Activated CD4-positive, alpha-beta T cell treated with anti-CD3 and anti-CD28 coated beads, Interleukin-2, amount 10 ng/mL, durations not matched to agents 7 days and 5 days (primary cell): ENCODE results near the gene NELFB. TPM values are rescaled to one million over a fixed set of nuclear protein-coding genes. Genes with fewer than 3 reads are reported as not detected.

Experiments used
- CTCF ChIA-PET: fragments of 350-600 bp; sonication (Branson Sonifier 250); formaldehyde crosslinking; loops from one replicate; lab custom pipeline; 2021; ENCODE audit warnings: antibody characterized with exemption; lab: Charles Lee
- POLR2A ChIA-PET: fragments of 350-600 bp; sonication (Branson Sonifier 250); formaldehyde crosslinking; loops from one replicate; lab custom pipeline; 2021; ENCODE audit warnings: antibody characterized with exemption; lab: Charles Lee
- DNase-seq: peaks from one replicate; pipeline ENCODE4 v3.0.0-alpha.2; 2020
- H3K27ac Mint-ChIP-seq: one replicate; pipeline ENCODE4 v1.8.0; 2021; ENCODE audit warnings: mild to moderate bottlenecking, moderate library complexity, mixed read lengths
- H3K27me3 Mint-ChIP-seq: one replicate; pipeline ENCODE4 v1.8.0; 2021; ENCODE audit warnings: mixed read lengths
- H3K36me3 Mint-ChIP-seq: one replicate; pipeline ENCODE4 v1.8.0; 2021; ENCODE audit warnings: low read depth, mixed read lengths
- H3K4me1 Mint-ChIP-seq: one replicate; pipeline ENCODE4 v1.8.0; 2021; ENCODE audit warnings: mixed read lengths
- H3K4me3 Mint-ChIP-seq: one replicate; pipeline ENCODE4 v1.8.0; 2021; ENCODE audit warnings: mild to moderate bottlenecking, moderate library complexity, mixed read lengths
- H3K9me3 Mint-ChIP-seq: one replicate; pipeline ENCODE4 v1.8.0; 2021; ENCODE audit warnings: mixed read lengths
- total RNA-seq, 2 experiments: library from RNA; stranded (reverse); gene quantifications; one replicate each; pipeline ENCODE4 v1.2.3, GENCODE V29; 2021

NELFB gene
- total RNA-seq, 2 experiments from 2014 or later: 54.1 to 66.6 TPM

- ChIA-PET POLR2A (no interaction called here), CTCF (interaction anchor here (0.7 to 6.0 kb wide), 11 partner anchors 12 to 191 kb away, joined by 3 to 65 read pairs (median 4); partner anchors contain the start of genes TPRN and TUBB4B)
- H3K36me3 Mint-ChIP-seq: no peaks in the 10 kb centered on the region
- no peaks in the 10 kb centered on the region for H3K9me3 Mint-ChIP-seq
- no peak overlapping the region for H3K4me3 Mint-ChIP-seq
- H3K27ac Mint-ChIP-seq: peak overlapping the region; percentile 25
- peaks cover 2% of the 10 kb centered on the region for H3K27me3 Mint-ChIP-seq
- DNase-seq: no peak
- H3K4me1 Mint-ChIP-seq: peaks cover 19% of the 10 kb centered on the region
These were observed 28.6 kb upstream of the NELFB start for GRCh38 chr9:137226338-137227053.

- H3K4me3 Mint-ChIP-seq: no peak within 1 kb of the TSS
- H3K27me3 Mint-ChIP-seq: peaks cover 2% of the 10 kb centered on the region
- CTCF ChIA-PET: interaction anchor here (0.6 to 6.0 kb wide), 18 partner anchors 11 to 210 kb away, joined by 3 to 65 read pairs (median 4); partner anchors contain the start of genes TPRN and TUBB4B
- H3K4me1 Mint-ChIP-seq: peaks cover 19% of the 10 kb centered on the region
- no peaks in the 10 kb centered on the region for H3K9me3 Mint-ChIP-seq
- peak; percentile 86 for DNase-seq
- H3K36me3 Mint-ChIP-seq: no peaks in the 10 kb centered on the region
- POLR2A ChIA-PET: no interaction called here
- peak within 1 kb of the TSS; percentile 25 for H3K27ac Mint-ChIP-seq
These were observed 27.9 kb upstream of the NELFB start, which contains the start of gene RNF224 for GRCh38 chr9:137227054-137227852. RNF224 (plus strand) TSS chr9:137227502; CDS start chr9:137228336, 834 bp downstream.

- ChIA-PET POLR2A (no interaction called here), CTCF (interaction anchor here (0.7 to 6.0 kb wide), 12 partner anchors 10 to 209 kb away, joined by 3 to 65 read pairs (median 4); partner anchors contain the start of gene TUBB4B)
- Mint-ChIP-seq H3K4me1 (peaks cover 16% of the 10 kb centered on the region), H3K27me3 (peaks cover 2% of the 10 kb centered on the region), H3K4me3 (no peak overlapping the region), H3K27ac (no peak overlapping the region), H3K36me3 (no peaks in the 10 kb centered on the region), H3K9me3 (no peaks in the 10 kb centered on the region)
- no peak for DNase-seq
These were observed 27.1 kb upstream of the NELFB start for GRCh38 chr9:137227853-137228505.

- Mint-ChIP-seq H3K27me3 (peaks cover 2% of the 10 kb centered on the region), H3K9me3 (no peaks in the 10 kb centered on the region)
- POLR2A ChIA-PET: no interaction called here
These were observed 26.6 kb upstream of the NELFB start for GRCh38 chr9:137228506-137228967.

GRCh38 chr9:137228968-137229896, 25.9 kb upstream of the NELFB start:
- no peak for DNase-seq
- peaks cover 2% of the 10 kb centered on the region for H3K27me3 Mint-ChIP-seq
- no peaks in the 10 kb centered on the region for H3K9me3 Mint-ChIP-seq
- H3K27ac Mint-ChIP-seq: no peak overlapping the region
- CTCF ChIA-PET: interaction anchor here (1.0 to 1.6 kb wide), 4 partner anchors 38 to 183 kb away, joined by 3 read pairs; partner anchors contain the start of genes MAN1B1 and NPDC1
- H3K4me3 Mint-ChIP-seq: no peak overlapping the region
- POLR2A ChIA-PET: no interaction called here
- H3K36me3 Mint-ChIP-seq: no peaks in the 10 kb centered on the region
- H3K4me1 Mint-ChIP-seq: peaks cover 11% of the 10 kb centered on the region

More at GRCh38 chr9:137228506-137228967, 26.6 kb upstream of the NELFB start:
- Mint-ChIP-seq H3K4me1 (peaks cover 14% of the 10 kb centered on the region), H3K36me3 (no peaks in the 10 kb centered on the region), H3K4me3 (no peak overlapping the region), H3K27ac (no peak overlapping the region)
- CTCF ChIA-PET: interaction anchor here (1.0 to 2.4 kb wide), 3 partner anchors 113 to 158 kb away, joined by 3 to 7 read pairs (median 6); no protein-coding TSS in a partner anchor
- DNase-seq: no peak

- H3K4me3 Mint-ChIP-seq: no peak overlapping the region
- ChIA-PET POLR2A (no interaction called here), CTCF (interaction anchor here (0.6 to 1.6 kb wide), 5 partner anchors 38 to 184 kb away, joined by 3 read pairs; partner anchors contain the start of genes MAN1B1 and NPDC1)
- H3K9me3 Mint-ChIP-seq: no peaks in the 10 kb centered on the region
- DNase-seq: no peak
- H3K27me3 Mint-ChIP-seq: peaks cover 2% of the 10 kb centered on the region
- H3K27ac Mint-ChIP-seq: no peak overlapping the region
- H3K4me1 Mint-ChIP-seq: peaks cover 7% of the 10 kb centered on the region
- no peaks in the 10 kb centered on the region for H3K36me3 Mint-ChIP-seq
These were observed 25.0 kb upstream of the NELFB start for GRCh38 chr9:137229903-137230704.

GRCh38 chr9:137230705-137231371, 24.3 kb upstream of the NELFB start, which contains the start of gene SLC34A3:
SLC34A3 (plus strand) TSS chr9:137230901; CDS start chr9:137231703, 802 bp downstream.
- peaks cover 3% of the 10 kb centered on the region for H3K4me1 Mint-ChIP-seq
- POLR2A ChIA-PET: no interaction called here
- peaks cover 2% of the 10 kb centered on the region for H3K27me3 Mint-ChIP-seq
- no peak within 1 kb of the TSS for H3K27ac Mint-ChIP-seq
- no peaks in the 10 kb centered on the region for H3K36me3 Mint-ChIP-seq
- CTCF ChIA-PET: interaction anchor here (0.6 to 1.3 kb wide), 3 partner anchors 144 to 184 kb away, joined by 3 read pairs; partner anchors contain the start of genes MAN1B1 and NPDC1
- no peak within 1 kb of the TSS for H3K4me3 Mint-ChIP-seq
- DNase-seq: no peak
- no peaks in the 10 kb centered on the region for H3K9me3 Mint-ChIP-seq

GRCh38 chr9:137231372-137232039, 23.6 kb upstream of the NELFB start:
- ChIA-PET POLR2A (no interaction called here), CTCF (interaction anchor here (1.0 kb wide), 1 partner anchor 108 kb away, joined by 3 read pairs; no protein-coding TSS in a partner anchor)
- no peak for DNase-seq
- no peak overlapping the region for H3K4me3 Mint-ChIP-seq
- H3K9me3 Mint-ChIP-seq: no peaks in the 10 kb centered on the region
- no peaks in the 10 kb centered on the region for H3K36me3 Mint-ChIP-seq
- peaks cover 2% of the 10 kb centered on the region for H3K27me3 Mint-ChIP-seq
- peaks cover 3% of the 10 kb centered on the region for H3K4me1 Mint-ChIP-seq
- no peak overlapping the region for H3K27ac Mint-ChIP-seq

- peaks cover 2% of the 10 kb centered on the region for H3K27me3 Mint-ChIP-seq
- no peaks in the 10 kb centered on the region for H3K36me3 Mint-ChIP-seq
- no peak overlapping the region for H3K27ac Mint-ChIP-seq
- POLR2A ChIA-PET: no interaction called here
- peaks cover 3% of the 10 kb centered on the region for H3K4me1 Mint-ChIP-seq
- no peak for DNase-seq
- CTCF ChIA-PET: interaction anchor here (1.0 kb wide), 1 partner anchor 109 kb away, joined by 3 read pairs; no protein-coding TSS in a partner anchor
- H3K9me3 Mint-ChIP-seq: no peaks in the 10 kb centered on the region
- H3K4me3 Mint-ChIP-seq: no peak overlapping the region
These were observed 23.0 kb upstream of the NELFB start for GRCh38 chr9:137232101-137232500.

GRCh38 chr9:137232510-137232909, 22.6 kb upstream of the NELFB start:
- CTCF ChIA-PET: interaction anchor here (1.0 kb wide), 1 partner anchor 109 kb away, joined by 3 read pairs; no protein-coding TSS in a partner anchor

More at GRCh38 chr9:137232510-137232909, 22.6 kb upstream of the NELFB start:
- H3K27me3 Mint-ChIP-seq: peaks cover 2% of the 10 kb centered on the region
- H3K9me3 Mint-ChIP-seq: no peaks in the 10 kb centered on the region
- POLR2A ChIA-PET: no interaction called here
- peaks cover 2% of the 10 kb centered on the region for H3K4me1 Mint-ChIP-seq
- no peaks in the 10 kb centered on the region for H3K36me3 Mint-ChIP-seq
- no peak overlapping the region for H3K27ac Mint-ChIP-seq
- no peak overlapping the region for H3K4me3 Mint-ChIP-seq
- DNase-seq: no peak
